T-helper 2 cell (primary cell): ENCODE measurements around the gene ZDHHC14.
"Not testable (repeated sequence)": the region's sequence is repeated elsewhere in the genome, so short reads cannot be mapped to it uniquely, and the experiment has no call there.

Experiments
- DNase-seq, 5 experiments: peaks; one replicate each; pipeline versions ENCODE4 v3.0.0 to v3.0.0-alpha.2; 2012 to 2022

ZDHHC14 gene

GRCh38 chr6:157555455-157556143 is 174.6 kb downstream of the ZDHHC14 start:
- DNase-seq, result no peak

DNA sequence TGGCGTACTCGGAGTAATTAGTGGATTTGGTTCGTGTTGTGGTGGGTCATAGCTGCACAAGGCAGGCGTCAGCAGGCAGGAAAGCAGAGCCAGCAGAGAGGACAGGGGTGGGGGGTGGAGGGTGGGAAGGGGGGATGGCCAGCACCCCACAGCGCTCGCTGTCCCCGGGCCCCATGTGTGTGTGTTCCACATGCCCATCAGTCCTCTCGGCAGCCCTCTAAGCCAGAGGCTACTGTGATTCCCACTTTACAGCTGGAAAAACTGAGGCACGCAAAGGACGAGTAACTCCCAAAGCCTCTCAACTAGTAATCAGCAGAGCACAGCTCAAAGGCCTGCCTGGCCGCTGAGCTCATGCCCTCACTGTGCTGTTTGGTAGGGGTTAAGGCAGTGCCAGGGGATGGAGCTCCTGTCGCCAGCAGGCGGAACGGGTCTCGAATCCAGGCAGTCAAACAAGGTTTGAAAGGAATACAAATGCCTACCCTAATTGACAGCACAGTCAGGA is 175.2 kb downstream of the ZDHHC14 start:
- no peak for DNase-seq

- DNase-seq, result no peak
These were observed 175.9 kb downstream of the ZDHHC14 start for GRCh38 chr6:157556671-157557430.

DNA sequence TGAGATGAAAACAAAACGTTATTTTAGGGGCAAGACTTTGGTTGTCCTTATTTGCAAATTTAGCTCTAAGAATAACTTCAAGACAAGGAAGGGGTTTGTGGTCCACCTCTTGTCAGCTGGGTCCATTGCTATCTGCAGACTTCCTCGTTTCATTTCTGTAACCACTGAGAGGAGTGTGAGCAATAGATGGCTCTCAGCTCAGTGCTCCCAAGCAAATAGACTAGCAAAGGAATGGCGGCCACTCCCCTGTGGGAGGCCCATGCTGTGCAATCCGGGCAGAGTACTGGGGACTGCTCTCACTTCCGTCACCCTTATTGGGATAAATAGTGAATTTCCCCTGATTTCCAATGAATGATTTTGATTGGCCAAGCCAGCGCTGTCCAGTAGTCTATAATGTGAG is 176.6 kb downstream of the ZDHHC14 start:
- DNase-seq, result peak in 1 of 5 experiments; percentile 45

DNA sequence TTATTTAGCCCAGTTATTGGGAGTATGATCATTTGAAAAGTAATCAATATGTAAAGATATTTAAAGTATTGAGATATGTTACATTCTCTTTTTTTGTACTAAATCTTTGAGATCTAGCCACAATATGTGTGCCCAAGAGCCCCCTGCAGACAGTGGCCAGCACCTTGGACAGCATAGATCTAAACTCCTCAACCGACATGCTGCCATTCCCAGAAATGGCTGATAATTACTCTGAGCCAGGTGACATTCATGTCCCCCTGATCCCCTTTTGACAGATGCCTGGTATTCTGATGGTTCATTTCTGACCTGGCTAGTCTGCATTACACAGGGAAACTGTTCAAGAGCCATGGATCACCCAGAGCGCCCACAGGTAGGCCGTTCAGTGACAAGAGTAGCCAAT is 177.1 kb downstream of the ZDHHC14 start:
- no peak for DNase-seq

DNA sequence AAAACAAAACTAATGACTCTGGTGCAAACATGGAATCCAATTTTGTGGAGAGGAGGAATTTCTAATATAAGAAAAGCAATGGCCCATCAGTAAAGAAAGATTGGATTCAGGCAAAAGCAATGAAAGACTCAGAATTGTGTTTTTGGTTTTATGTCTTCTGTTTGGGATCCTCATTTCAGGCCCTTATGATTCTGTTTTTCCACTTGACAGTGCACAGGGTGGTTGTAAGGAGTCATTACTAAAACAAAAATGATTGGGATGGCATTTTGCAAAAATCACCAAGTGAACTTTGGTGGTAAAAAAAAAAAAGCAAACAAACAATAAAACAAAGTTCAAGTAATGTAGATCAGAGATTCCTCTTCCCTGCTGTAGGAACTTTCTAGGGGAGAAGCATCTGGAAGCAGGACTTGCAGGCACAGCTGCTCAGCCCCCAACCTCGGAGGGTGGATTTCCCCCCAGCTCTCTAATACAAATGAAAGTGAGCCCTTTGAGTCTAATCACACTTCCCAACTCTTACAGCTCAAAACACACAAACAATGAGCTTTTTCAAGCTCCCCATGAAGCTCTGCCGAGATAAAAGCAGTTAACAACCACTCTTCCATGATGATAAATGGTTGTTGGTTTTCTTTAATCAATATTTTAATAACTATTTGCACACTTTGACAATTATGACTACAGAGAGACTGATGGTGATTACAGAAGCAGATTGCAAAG is 177.7 kb downstream of the ZDHHC14 start:
- DNase-seq, result no peak

GRCh38 chr6:157559201-157559756 is 178.3 kb downstream of the ZDHHC14 start:
- DNase-seq, result no peak

DNA sequence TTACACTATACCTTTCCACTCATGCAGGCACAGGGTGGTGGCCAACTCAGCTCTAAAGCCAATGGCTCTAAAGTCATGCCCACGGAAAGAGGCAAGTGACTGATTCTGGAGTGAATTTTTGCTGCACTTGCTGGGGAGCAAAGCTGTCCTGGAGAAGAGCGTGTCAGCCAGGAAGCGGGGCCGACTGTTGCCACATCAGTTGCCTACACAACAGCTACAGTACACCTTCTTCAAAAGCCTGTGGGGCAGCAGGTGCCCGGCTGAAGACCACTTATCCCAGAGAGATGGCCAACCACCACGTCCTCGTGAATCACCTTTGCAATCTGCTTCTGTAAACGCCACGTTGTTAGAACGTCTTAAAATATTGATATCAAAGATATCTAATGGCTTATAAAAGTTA is 179.1 kb downstream of the ZDHHC14 start:
- not testable (repeated sequence) for DNase-seq

DNA sequence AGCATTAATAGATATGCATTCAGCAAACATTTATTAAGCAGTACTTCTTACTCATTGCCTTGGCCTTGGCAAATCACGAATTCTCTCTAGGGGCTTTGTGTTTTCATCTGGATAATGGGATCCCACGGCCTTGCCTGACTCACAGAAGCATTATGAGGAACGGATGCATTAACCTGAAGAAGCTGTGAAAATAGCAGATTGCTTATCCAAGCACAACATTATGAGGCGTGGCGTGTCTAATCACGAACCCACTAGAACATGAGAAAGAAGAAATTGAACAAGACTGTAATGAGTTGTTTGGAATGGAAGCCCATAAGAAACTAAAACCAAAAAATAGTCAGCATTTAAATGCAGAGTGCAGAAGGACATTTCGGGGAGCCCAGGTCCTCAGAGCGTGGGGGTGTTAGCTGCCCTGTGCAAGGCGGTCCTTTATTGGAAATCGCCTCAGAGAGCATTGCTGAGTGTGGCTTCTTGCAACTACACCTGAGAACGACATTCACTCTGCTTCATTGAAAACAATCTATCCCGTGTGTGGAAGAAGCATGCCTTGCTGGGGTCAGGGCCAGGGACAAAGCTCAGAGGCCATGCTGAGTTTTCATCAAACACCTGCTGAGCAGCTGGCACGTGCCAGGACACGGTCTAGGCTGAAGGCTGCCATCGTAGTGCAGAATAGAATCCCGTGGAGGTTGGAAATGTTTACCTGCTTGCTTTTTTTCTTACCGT is 179.9 kb downstream of the ZDHHC14 start:
- no peak for DNase-seq

GRCh38 chr6:157561414-157561790 is 180.4 kb downstream of the ZDHHC14 start:
- no peak for DNase-seq

- peak in 2 of 5 experiments; percentile 3 to 53 for DNase-seq
These were observed 181.2 kb downstream of the ZDHHC14 start for GRCh38 chr6:157561929-157562810.

DNA sequence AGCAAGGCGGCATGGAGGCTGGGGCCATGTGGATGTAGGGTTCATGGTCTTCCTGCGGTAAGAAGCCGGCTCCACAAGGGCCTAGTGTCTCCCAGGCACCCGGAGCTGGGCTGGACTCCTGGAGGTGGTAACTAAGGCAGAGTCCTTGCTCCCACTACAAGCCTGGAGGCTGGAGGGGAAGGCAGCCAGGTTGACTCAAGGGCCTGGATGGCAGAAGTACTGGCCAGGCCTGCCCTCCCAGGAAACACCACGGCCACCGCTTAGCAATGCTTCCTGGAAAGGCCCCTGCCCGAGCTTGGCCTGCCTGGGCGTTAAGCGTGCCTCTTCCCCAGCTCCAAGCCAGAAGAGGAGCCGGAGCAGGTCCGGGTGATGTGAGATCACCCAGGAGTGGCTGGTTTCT is 182.0 kb downstream of the ZDHHC14 start:
- DNase-seq, result no peak

- peak in 1 of 5 experiments; percentile 59 for DNase-seq
These were observed 182.8 kb downstream of the ZDHHC14 start for GRCh38 chr6:157563611-157564284.

GRCh38 chr6:157568702-157569101 is 187.7 kb downstream of the ZDHHC14 start:
- no peak for DNase-seq

GRCh38 chr6:157569543-157569942 is 188.6 kb downstream of the ZDHHC14 start:
- peak in 2 of 5 experiments; percentile 42 to 87 for DNase-seq

GRCh38 chr6:157570104-157570503 is 189.1 kb downstream of the ZDHHC14 start:
- DNase-seq, result peak in 1 of 5 experiments; percentile 66

DNA sequence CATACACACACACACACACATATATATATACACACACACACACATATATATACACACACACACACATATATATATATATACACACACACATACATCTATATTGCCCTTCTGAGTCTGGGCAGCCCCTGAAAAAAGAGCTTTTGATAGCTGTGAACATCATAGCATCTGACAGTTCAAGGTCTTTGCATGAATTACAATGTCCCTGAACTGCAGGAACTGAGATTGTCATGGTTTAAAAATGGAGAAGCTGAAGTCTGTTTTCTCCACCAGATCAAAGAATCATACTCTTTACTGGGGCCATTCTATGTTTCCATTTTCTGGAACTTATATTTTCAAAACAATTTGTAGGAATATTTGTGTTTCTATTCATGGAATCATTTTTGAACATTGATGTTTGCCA is 189.8 kb downstream of the ZDHHC14 start:
- no peak for DNase-seq

DNA sequence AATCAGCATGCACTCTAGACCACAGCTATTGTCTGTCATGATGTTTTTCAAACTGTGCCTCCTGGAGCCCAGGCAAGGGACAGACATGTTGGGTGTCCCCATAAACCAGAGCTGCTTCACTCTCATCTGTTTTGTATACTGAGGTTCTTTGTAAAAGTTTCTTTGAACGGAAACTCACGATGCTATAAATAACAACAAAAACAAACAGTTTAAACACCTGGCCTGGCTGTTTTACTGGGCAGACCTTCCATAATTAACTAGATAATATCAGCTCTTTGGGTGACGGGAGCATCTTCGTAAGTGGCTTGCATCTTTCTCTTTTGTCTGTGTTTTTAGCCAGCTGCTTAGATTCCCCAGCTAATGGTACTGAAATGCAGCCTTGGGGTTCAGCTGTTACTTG is 190.3 kb downstream of the ZDHHC14 start:
- DNase-seq, result no peak

GRCh38 chr6:157571950-157572349 is 191.0 kb downstream of the ZDHHC14 start:
- DNase-seq, result no peak

DNA sequence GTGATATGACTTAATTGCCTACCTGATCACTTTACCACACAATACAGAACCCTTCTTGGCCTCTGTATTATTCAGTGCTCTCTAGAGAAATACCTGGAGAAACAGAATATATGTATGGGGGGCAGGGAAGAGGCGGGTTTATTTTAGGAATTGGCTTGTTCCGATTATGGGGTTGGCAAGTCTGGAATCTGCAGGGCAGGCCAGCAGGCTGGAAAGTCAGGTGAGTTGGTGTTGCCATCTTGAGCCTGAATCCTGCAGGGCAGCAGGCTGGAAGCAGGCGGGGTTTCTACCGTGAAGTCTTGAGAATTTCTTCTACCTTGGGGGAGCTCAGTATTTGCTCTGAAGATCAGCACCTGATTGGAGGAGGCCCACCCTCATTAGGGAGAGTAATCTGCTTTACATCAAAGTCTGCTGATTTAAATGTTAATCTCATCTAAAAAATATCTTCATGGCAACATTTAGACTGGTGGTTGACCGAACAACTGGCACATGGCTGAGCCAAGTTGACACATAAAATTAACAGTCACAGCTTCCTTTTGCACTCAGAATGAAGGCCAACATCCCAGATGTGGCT is 193.9 kb downstream of the ZDHHC14 start:
- DNase-seq, result no peak
